ENCODE data around the gene PSMD3. TPM values are rescaled to one million over a fixed set of nuclear protein-coding genes. Genes with fewer than 3 reads are reported as not detected.

The PSMD3 gene
- total RNA-seq, 1 donor: 94.8 TPM

DNA sequence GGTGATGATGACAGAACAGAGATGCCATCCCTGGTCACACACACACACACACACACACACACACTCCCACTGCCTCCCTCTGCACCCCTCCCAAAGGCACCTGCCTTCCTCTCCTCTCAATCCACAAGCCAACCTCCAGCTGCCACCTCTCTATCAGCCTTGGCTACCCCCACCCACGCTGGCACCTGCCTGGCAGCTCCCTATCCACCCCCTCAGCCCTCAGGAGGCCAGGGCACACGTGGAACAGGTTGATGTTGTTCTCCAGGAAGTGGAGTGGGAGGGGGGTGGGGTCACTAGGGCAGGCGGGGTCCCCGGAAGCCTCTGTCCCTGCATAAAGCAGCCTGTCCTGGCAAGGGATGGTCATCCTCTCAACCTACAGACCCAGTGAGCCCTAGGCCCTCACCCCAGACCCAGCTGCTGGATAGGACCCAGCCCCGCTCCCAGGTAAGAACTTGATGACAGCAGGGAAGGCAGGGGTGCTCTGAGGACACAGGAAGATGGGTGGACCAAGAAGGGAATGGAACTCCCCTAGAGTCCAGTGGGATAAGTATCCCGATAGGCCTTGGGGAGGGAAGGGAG lies 17.9 kb upstream of the PSMD3 start, which contains the start of gene GSDMA:
TSS of gene GSDMA (plus strand) at position 363 of the 579 bp plus-strand sequence. CDS start 2,684 bp downstream, outside the sequence.
- TF ChIP-seq, protein P1, sequence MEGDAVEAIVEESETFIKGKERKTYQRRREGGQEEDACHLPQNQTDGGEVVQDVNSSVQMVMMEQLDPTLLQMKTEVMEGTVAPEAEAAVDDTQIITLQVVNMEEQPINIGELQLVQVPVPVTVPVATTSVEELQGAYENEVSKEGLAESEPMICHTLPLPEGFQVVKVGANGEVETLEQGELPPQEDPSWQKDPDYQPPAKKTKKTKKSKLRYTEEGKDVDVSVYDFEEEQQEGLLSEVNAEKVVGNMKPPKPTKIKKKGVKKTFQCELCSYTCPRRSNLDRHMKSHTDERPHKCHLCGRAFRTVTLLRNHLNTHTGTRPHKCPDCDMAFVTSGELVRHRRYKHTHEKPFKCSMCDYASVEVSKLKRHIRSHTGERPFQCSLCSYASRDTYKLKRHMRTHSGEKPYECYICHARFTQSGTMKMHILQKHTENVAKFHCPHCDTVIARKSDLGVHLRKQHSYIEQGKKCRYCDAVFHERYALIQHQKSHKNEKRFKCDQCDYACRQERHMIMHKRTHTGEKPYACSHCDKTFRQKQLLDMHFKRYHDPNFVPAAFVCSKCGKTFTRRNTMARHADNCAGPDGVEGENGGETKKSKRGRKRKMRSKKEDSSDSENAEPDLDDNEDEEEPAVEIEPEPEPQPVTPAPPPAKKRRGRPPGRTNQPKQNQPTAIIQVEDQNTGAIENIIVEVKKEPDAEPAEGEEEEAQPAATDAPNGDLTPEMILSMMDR (IDR thresholded peaks at IDR 0.05; ENCODE audit: extremely low read depth, low read depth, low read length): no peak
- H3K36me3 ChIP-seq (ENCODE audit: insufficient read depth, low read length): no peaks in the 10 kb centered on the region
- peaks cover 15% of the 10 kb centered on the region for H3K27me3 ChIP-seq (ENCODE audit: insufficient read depth, low read length)
- no peaks in the 10 kb centered on the region for H3K9me3 ChIP-seq (ENCODE audit: low read depth, low read length)
- no peak within 1 kb of the TSS for H2AFZ ChIP-seq (ENCODE audit: low read length)
- H3K4me2 ChIP-seq (ENCODE audit: insufficient read depth, low read length): no peak within 1 kb of the TSS
- peaks cover 7% of the 10 kb centered on the region for H3K4me1 ChIP-seq (ENCODE audit: insufficient read depth, low read length)
- H4K20me1 ChIP-seq (ENCODE audit: insufficient read depth, low read length): no peaks in the 10 kb centered on the region
- DNase-seq (ENCODE audit: insufficient read length, low spot score, missing footprints): no peak
- no peaks in the 10 kb centered on the region for H3K79me2 ChIP-seq (ENCODE audit: insufficient read depth, low read length)
- H3K27ac ChIP-seq (ENCODE audit: low read depth, low read length): no peak within 1 kb of the TSS
- H3K4me3 ChIP-seq (ENCODE audit: insufficient read depth, low read length): no peak within 1 kb of the TSS

DNA sequence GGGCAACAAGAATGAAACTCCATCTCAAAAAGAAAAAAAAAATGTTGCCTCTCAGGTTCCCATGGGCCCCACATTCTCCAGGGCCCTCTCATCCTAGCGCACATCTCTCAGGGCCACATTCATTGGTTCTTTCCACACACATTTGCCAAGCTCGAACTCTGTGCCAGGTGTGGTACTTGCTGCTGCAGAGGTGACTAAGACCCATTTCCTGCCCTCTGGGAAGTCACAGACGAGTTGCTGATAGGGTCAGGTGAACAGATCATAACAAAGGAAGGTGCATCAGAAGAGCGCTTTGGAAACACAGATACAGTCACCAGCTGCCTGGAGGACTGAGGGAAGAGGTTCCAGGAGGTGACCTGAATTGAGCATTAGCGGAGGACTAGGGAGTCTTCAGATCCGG lies 16.8 kb upstream of the PSMD3 start:
- Histone ChIP-seq H2AFZ (ENCODE audit: low read length) (no peak overlapping the region), H3K9me3 (ENCODE audit: low read depth, low read length) (no peaks in the 10 kb centered on the region), H3K4me2 (ENCODE audit: insufficient read depth, low read length) (no peak overlapping the region), H3K27ac (ENCODE audit: low read depth, low read length) (no peak overlapping the region), H4K20me1 (ENCODE audit: insufficient read depth, low read length) (no peaks in the 10 kb centered on the region), H3K4me3 (ENCODE audit: insufficient read depth, low read length) (no peak overlapping the region), H3K79me2 (ENCODE audit: insufficient read depth, low read length) (no peaks in the 10 kb centered on the region), H3K27me3 (ENCODE audit: insufficient read depth, low read length) (peaks cover 15% of the 10 kb centered on the region), H3K36me3 (ENCODE audit: insufficient read depth, low read length) (no peaks in the 10 kb centered on the region), H3K4me1 (ENCODE audit: insufficient read depth, low read length) (peaks cover 7% of the 10 kb centered on the region)
- no peak for DNase-seq (ENCODE audit: insufficient read length, low spot score, missing footprints)
- TF ChIP-seq, protein P1 (IDR thresholded peaks at IDR 0.05; ENCODE audit: extremely low read depth, low read depth, low read length): no peak

- TF ChIP-seq, protein P1 (IDR thresholded peaks at IDR 0.05; ENCODE audit: extremely low read depth, low read depth, low read length): no peak
- Histone ChIP-seq H3K4me3 (ENCODE audit: insufficient read depth, low read length) (no peak overlapping the region), H3K79me2 (ENCODE audit: insufficient read depth, low read length) (no peaks in the 10 kb centered on the region), H3K36me3 (ENCODE audit: insufficient read depth, low read length) (no peaks in the 10 kb centered on the region), H3K27me3 (ENCODE audit: insufficient read depth, low read length) (peaks cover 22% of the 10 kb centered on the region), H3K9me3 (ENCODE audit: low read depth, low read length) (no peaks in the 10 kb centered on the region), H3K4me1 (ENCODE audit: insufficient read depth, low read length) (peaks cover 4% of the 10 kb centered on the region), H4K20me1 (ENCODE audit: insufficient read depth, low read length) (no peaks in the 10 kb centered on the region), H2AFZ (ENCODE audit: low read length) (no peak overlapping the region), H3K4me2 (ENCODE audit: insufficient read depth, low read length) (no peak overlapping the region), H3K27ac (ENCODE audit: low read depth, low read length) (no peak overlapping the region)
- DNase-seq (ENCODE audit: insufficient read length, low spot score, missing footprints): no peak
These were observed 15.4 kb upstream of the PSMD3 start for GRCh38 chr17:39965017-39965699.

GRCh38 chr17:39966771-39967170 lies 13.8 kb upstream of the PSMD3 start:
- Histone ChIP-seq H2AFZ (ENCODE audit: low read length) (no peak overlapping the region), H3K9me3 (ENCODE audit: low read depth, low read length) (no peaks in the 10 kb centered on the region), H3K4me1 (ENCODE audit: insufficient read depth, low read length) (no peaks in the 10 kb centered on the region), H3K27ac (ENCODE audit: low read depth, low read length) (no peak overlapping the region), H3K36me3 (ENCODE audit: insufficient read depth, low read length) (no peaks in the 10 kb centered on the region), H3K79me2 (ENCODE audit: insufficient read depth, low read length) (no peaks in the 10 kb centered on the region), H3K4me3 (ENCODE audit: insufficient read depth, low read length) (no peak overlapping the region), H4K20me1 (ENCODE audit: insufficient read depth, low read length) (no peaks in the 10 kb centered on the region), H3K27me3 (ENCODE audit: insufficient read depth, low read length) (peaks cover 25% of the 10 kb centered on the region), H3K4me2 (ENCODE audit: insufficient read depth, low read length) (no peak overlapping the region)
- no peak for DNase-seq (ENCODE audit: insufficient read length, low spot score, missing footprints)
- TF ChIP-seq, protein P1 (IDR thresholded peaks at IDR 0.05; ENCODE audit: extremely low read depth, low read depth, low read length): no peak

All from osteoblast (primary cell).